ENCODE measurements around the gene LEKR1. TPM values are rescaled to one million over a fixed set of nuclear protein-coding genes. Genes with fewer than 3 reads are reported as not detected.

LEKR1 gene
- total and polyA plus RNA-seq, 3 donors from 2014 or later = 9.7 to 23.0 (median 22.9) TPM

DNA sequence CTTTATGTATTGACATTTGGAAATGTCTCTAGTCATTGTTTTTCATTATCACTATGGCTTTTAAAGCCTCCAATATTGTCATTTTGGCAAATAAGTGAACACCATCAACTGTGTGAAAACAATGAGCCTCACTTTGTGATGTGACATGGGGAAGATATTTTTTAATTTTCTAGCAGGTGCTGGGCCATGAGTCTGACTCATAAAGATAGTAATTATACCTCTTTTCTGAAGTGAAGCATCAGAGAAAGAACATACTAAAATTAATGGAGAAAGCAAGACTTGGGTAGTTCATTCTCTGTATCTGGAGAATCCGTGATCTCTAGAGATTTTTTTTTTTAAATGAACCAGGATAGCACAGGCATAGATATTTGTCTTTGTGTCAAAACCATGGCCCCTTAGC, 233.0 kb downstream of the LEKR1 start:
- Histone ChIP-seq H3K9me3 (no peaks in the 10 kb centered on the region), H3K4me1 (no peaks in the 10 kb centered on the region), H3K27me3 (no peaks in the 10 kb centered on the region), H3K36me3 (ENCODE audit: low read depth, missing control alignments) (no peaks in the 10 kb centered on the region), H3K4me3 (no peak overlapping the region), H3K27ac (no peak overlapping the region)
- WGBS, 2 donors = 85 to 95% methylated on average over 1 of the region's 1 CpG
- DNase-seq = no peak
- intact Hi-C loops (cut with DNase I; ENCODE audit: low total_unique reads) = no loop called here
- TF ChIP-seq POLR2A (IDR thresholded peaks at IDR 0.05) = no peak
- TF ChIP-seq CTCF (IDR thresholded peaks at IDR 0.05) = no peak

DNA sequence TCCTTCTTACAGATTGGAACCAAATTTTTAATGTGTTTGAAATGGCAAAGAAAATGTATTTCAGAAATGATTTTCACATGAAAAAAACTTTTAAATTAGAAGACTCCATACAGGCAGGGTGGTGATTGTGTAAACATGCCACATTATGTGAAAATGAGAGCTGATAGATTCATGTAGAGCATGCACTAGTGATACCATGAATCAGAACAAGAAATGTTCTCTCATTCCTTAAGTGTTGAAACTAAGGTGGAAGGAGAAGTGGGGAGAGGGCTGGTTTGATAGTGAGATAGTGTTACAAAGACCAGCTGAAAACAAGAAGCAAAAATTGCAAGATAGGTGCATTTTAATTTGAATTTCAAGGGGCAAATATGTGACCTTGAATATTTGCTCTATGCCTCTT, 233.5 kb downstream of the LEKR1 start:
- no peak overlapping the region for H3K27ac ChIP-seq
- no peaks in the 10 kb centered on the region for H3K4me1 ChIP-seq
- H3K9me3 ChIP-seq = no peaks in the 10 kb centered on the region
- no peak for TF ChIP-seq CTCF (IDR thresholded peaks at IDR 0.05)
- TF ChIP-seq POLR2A (IDR thresholded peaks at IDR 0.05) = no peak
- intact Hi-C loops (cut with DNase I; ENCODE audit: low total_unique reads) = no loop called here
- H3K36me3 ChIP-seq (ENCODE audit: low read depth, missing control alignments) = no peaks in the 10 kb centered on the region
- H3K27me3 ChIP-seq = no peaks in the 10 kb centered on the region
- DNase-seq = no peak
- H3K4me3 ChIP-seq = no peak overlapping the region

DNA sequence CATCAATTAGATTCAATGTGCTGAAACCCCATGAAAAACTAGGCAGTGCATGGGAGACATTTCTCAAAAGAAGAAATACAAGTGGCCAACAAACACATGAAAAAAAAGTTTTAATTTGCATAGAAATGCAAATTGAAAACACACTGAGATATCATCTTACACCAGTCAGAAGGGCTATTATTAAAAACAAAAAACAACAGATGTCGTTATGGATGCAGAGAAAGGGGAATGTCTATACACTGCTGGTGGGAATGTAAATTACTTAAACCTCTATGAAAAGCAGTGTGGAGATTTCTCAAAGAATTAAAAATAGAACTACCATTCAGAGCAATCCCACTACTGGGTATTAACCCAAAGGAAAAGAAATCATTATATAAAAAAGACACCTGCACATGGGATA, 235.1 kb downstream of the LEKR1 start:
- H3K4me1 ChIP-seq = no peaks in the 10 kb centered on the region
- no peak overlapping the region for H3K4me3 ChIP-seq
- H3K27me3 ChIP-seq = no peaks in the 10 kb centered on the region
- intact Hi-C loops (cut with DNase I; ENCODE audit: low total_unique reads) = no loop called here
- DNase-seq = no peak
- H3K9me3 ChIP-seq = no peaks in the 10 kb centered on the region
- TF ChIP-seq CTCF (IDR thresholded peaks at IDR 0.05) = no peak
- TF ChIP-seq POLR2A (IDR thresholded peaks at IDR 0.05) = no peak
- no peaks in the 10 kb centered on the region for H3K36me3 ChIP-seq (ENCODE audit: low read depth, missing control alignments)
- 89 to 91% methylated on average over 1 of the region's 1 CpG for WGBS, 2 donors
- no peak overlapping the region for H3K27ac ChIP-seq

GRCh38 chr3:157063469-157063868, 237.3 kb downstream of the LEKR1 start:
- intact Hi-C loops (cut with DNase I; ENCODE audit: low total_unique reads) = no loop called here
- DNase-seq = no peak
- 89 to 90% methylated on average over 5 of the region's 5 CpGs for WGBS, 2 donors
- no peak for TF ChIP-seq CTCF (IDR thresholded peaks at IDR 0.05)
- Histone ChIP-seq H3K27ac (no peak overlapping the region), H3K36me3 (ENCODE audit: low read depth, missing control alignments) (no peaks in the 10 kb centered on the region), H3K9me3 (no peaks in the 10 kb centered on the region), H3K27me3 (no peaks in the 10 kb centered on the region), H3K4me1 (no peaks in the 10 kb centered on the region), H3K4me3 (no peak overlapping the region)

DNA sequence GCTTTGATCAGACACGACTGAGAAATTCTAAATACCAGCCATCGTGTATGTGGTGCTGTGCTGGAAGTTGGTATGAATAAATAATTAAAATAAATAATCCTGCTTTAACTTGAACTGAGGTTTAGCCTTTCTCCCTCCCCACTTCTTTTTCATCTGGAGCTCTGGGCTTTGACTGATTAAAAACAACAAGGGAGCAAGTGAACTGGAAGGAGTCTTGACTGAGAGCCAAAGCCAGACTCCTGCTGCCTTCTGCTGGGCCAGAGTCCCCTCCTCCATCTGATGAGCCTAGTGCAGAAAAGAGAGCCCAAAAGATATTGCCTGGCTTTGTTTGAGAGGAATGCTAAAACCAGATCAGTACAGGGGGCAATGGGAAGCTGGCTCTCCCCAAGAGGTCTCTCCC, 237.8 kb downstream of the LEKR1 start:
- DNase-seq = no peak
- intact Hi-C loops (cut with DNase I; ENCODE audit: low total_unique reads) = no loop called here
- WGBS, 2 donors = 70 to 79% methylated on average over 2 of the region's 2 CpGs

More for the DNA sequence above, 237.8 kb downstream of the LEKR1 start:
- TF ChIP-seq POLR2A (IDR thresholded peaks at IDR 0.05) (no peak), CTCF (IDR thresholded peaks at IDR 0.05) (no peak)
- Histone ChIP-seq H3K27me3 (no peaks in the 10 kb centered on the region), H3K4me3 (no peak overlapping the region), H3K36me3 (ENCODE audit: low read depth, missing control alignments) (no peaks in the 10 kb centered on the region), H3K27ac (no peak overlapping the region), H3K4me1 (no peaks in the 10 kb centered on the region), H3K9me3 (no peaks in the 10 kb centered on the region)

Data from testis (tissue), 3 donors.